ENCODE results near the gene EBI3.
"Not testable (repeated sequence)": the region's sequence is repeated elsewhere in the genome, so short reads cannot be mapped to it uniquely, and the experiment has no call there.

Gene EBI3

GRCh38 chr19:4228765-4229178, 551 bp upstream of the EBI3 start:
- Histone ChIP-seq H3K4me3 (ENCODE audit: control insufficient read depth in 1 of 7, extremely low read depth in 1 of 7, insufficient read depth in 4 of 7, low read depth in 2 of 7, low read length in 6 of 7) (peak overlapping the region in 1 of 7 experiments; percentile 11), H3K9me3 (ENCODE audit: control extremely low read depth in 1 of 5, control insufficient read depth in 4 of 5, insufficient read depth in 2 of 5, low read depth in 1 of 5, low read length in 4 of 5) (no peaks in the 10 kb centered on the region), H3K27ac (ENCODE audit: insufficient read depth in 1 of 2, low read depth in 1 of 2, low read length in 2 of 2, poor library complexity in 1 of 2, severe bottlenecking in 2 of 2) (no peak overlapping the region), H3K36me3 (ENCODE audit: control insufficient read depth in 4 of 4, insufficient read depth in 4 of 4, low read length in 3 of 4) (no peaks in the 10 kb centered on the region), H3K4me1 (ENCODE audit: control extremely low read depth in 1 of 4, control insufficient read depth in 4 of 4, insufficient read depth in 4 of 4, low read length in 3 of 4) (peaks cover 0 to 10% (median 9%) of the 10 kb centered on the region in 4 experiments), H3K27me3 (replicated peaks in 2 of 5; ENCODE audit: control insufficient read depth in 4 of 5, insufficient read depth in 5 of 5, low read length in 4 of 5) (peaks cover 0 to 20% (median 3%) of the 10 kb centered on the region in 5 experiments)
- 91% methylated on average over 2 of the region's 2 CpGs for WGBS (ENCODE audit: insufficient coverage)
- no peak for DNase-seq
- ChIA-PET POLR2A (no interaction called here), CTCF (no interaction called here)

DNA sequence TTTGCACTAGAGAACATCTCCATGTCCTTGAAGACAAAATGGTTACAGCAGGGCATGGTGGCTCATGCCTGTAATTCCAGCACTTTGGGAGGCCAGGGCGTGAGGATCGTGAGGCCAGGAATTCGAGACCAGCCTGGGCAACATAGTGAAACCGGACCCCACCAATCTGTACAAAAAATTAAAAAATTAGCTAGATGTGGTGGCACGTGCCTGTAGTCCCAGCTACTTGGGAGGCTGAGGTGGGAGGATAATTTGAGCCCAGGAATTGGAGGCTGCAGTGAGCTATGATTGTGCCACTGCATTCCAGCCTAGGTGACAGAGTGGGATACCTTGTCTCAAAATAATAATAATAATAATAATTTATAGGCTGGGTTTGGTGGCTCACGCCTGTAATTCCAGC, 914 bp downstream of the EBI3 start:
- H3K9me3 ChIP-seq (ENCODE audit: control extremely low read depth in 1 of 5, control insufficient read depth in 4 of 5, insufficient read depth in 2 of 5, low read depth in 1 of 5, low read length in 4 of 5); DNase-seq; H3K36me3 ChIP-seq (ENCODE audit: control insufficient read depth in 4 of 4, insufficient read depth in 4 of 4, low read length in 3 of 4); POLR2A ChIA-PET; H3K4me3 ChIP-seq (ENCODE audit: control insufficient read depth in 1 of 7, extremely low read depth in 1 of 7, insufficient read depth in 4 of 7, low read depth in 2 of 7, low read length in 6 of 7); H3K27ac ChIP-seq (ENCODE audit: insufficient read depth in 1 of 2, low read depth in 1 of 2, low read length in 2 of 2, poor library complexity in 1 of 2, severe bottlenecking in 2 of 2): not testable (repeated sequence)
- peaks cover 0 to 20% (median 2%) of the 10 kb centered on the region in 5 experiments for H3K27me3 ChIP-seq (replicated peaks in 2 of 5; ENCODE audit: control insufficient read depth in 4 of 5, insufficient read depth in 5 of 5, low read length in 4 of 5)
- peaks cover 0 to 10% (median 9%) of the 10 kb centered on the region in 4 experiments for H3K4me1 ChIP-seq (ENCODE audit: control extremely low read depth in 1 of 4, control insufficient read depth in 4 of 4, insufficient read depth in 4 of 4, low read length in 3 of 4)
- WGBS (ENCODE audit: insufficient coverage): 95% methylated on average over 5 of the region's 6 CpGs
- CTCF ChIA-PET: interaction anchor here (1.0 kb wide), 1 partner anchor 22 kb away, joined by 3 read pairs; no protein-coding TSS in a partner anchor

- ChIA-PET CTCF (interaction anchor here (1.3 to 3.4 kb wide), 3 partner anchors 12 to 30 kb away, joined by 3 to 13 read pairs (median 9); partner anchors contain the start of gene YJU2), POLR2A (interaction anchor here (0.6 kb wide), 1 partner anchor 10 kb away, joined by 3 read pairs; no protein-coding TSS in a partner anchor)
- H3K36me3 ChIP-seq (ENCODE audit: control insufficient read depth in 4 of 4, insufficient read depth in 4 of 4, low read length in 3 of 4); H3K9me3 ChIP-seq (ENCODE audit: control extremely low read depth in 1 of 5, control insufficient read depth in 4 of 5, insufficient read depth in 2 of 5, low read depth in 1 of 5, low read length in 4 of 5); H3K4me3 ChIP-seq (ENCODE audit: control insufficient read depth in 1 of 7, extremely low read depth in 1 of 7, insufficient read depth in 4 of 7, low read depth in 2 of 7, low read length in 6 of 7); H3K27ac ChIP-seq (ENCODE audit: insufficient read depth in 1 of 2, low read depth in 1 of 2, low read length in 2 of 2, poor library complexity in 1 of 2, severe bottlenecking in 2 of 2); DNase-seq: not testable (repeated sequence)
- Histone ChIP-seq H3K4me1 (ENCODE audit: control extremely low read depth in 1 of 4, control insufficient read depth in 4 of 4, insufficient read depth in 4 of 4, low read length in 3 of 4) (peaks cover 0 to 10% (median 9%) of the 10 kb centered on the region in 4 experiments), H3K27me3 (replicated peaks in 2 of 5; ENCODE audit: control insufficient read depth in 4 of 5, insufficient read depth in 5 of 5, low read length in 4 of 5) (peaks cover 0 to 20% (median 2%) of the 10 kb centered on the region in 5 experiments)
- 90% methylated on average over 4 of the region's 6 CpGs for WGBS (ENCODE audit: insufficient coverage)
Measured at GRCh38 chr19:4231521-4231920, 2.2 kb downstream of the EBI3 start.

GRCh38 chr19:4232139-4232538, 2.8 kb downstream of the EBI3 start:
- peaks cover 0 to 20% (median 2%) of the 10 kb centered on the region in 5 experiments for H3K27me3 ChIP-seq (replicated peaks in 2 of 5; ENCODE audit: control insufficient read depth in 4 of 5, insufficient read depth in 5 of 5, low read length in 4 of 5)
- H3K36me3 ChIP-seq (ENCODE audit: control insufficient read depth in 4 of 4, insufficient read depth in 4 of 4, low read length in 3 of 4); H3K4me3 ChIP-seq (ENCODE audit: control insufficient read depth in 1 of 7, extremely low read depth in 1 of 7, insufficient read depth in 4 of 7, low read depth in 2 of 7, low read length in 6 of 7); H3K9me3 ChIP-seq (ENCODE audit: control extremely low read depth in 1 of 5, control insufficient read depth in 4 of 5, insufficient read depth in 2 of 5, low read depth in 1 of 5, low read length in 4 of 5); DNase-seq; H3K27ac ChIP-seq (ENCODE audit: insufficient read depth in 1 of 2, low read depth in 1 of 2, low read length in 2 of 2, poor library complexity in 1 of 2, severe bottlenecking in 2 of 2): not testable (repeated sequence)
- POLR2A ChIA-PET: interaction anchor here (0.6 kb wide), 1 partner anchor 10 kb away, joined by 3 read pairs; no protein-coding TSS in a partner anchor
- H3K4me1 ChIP-seq (ENCODE audit: control extremely low read depth in 1 of 4, control insufficient read depth in 4 of 4, insufficient read depth in 4 of 4, low read length in 3 of 4): peaks cover 0 to 10% (median 9%) of the 10 kb centered on the region in 4 experiments
- 93% methylated on average over 2 of the region's 5 CpGs for WGBS (ENCODE audit: insufficient coverage)
- CTCF ChIA-PET: interaction anchor here (1.0 to 3.4 kb wide), 5 partner anchors 12 to 98 kb away, joined by 3 to 13 read pairs (median 5); partner anchors contain the start of gene YJU2

DNA sequence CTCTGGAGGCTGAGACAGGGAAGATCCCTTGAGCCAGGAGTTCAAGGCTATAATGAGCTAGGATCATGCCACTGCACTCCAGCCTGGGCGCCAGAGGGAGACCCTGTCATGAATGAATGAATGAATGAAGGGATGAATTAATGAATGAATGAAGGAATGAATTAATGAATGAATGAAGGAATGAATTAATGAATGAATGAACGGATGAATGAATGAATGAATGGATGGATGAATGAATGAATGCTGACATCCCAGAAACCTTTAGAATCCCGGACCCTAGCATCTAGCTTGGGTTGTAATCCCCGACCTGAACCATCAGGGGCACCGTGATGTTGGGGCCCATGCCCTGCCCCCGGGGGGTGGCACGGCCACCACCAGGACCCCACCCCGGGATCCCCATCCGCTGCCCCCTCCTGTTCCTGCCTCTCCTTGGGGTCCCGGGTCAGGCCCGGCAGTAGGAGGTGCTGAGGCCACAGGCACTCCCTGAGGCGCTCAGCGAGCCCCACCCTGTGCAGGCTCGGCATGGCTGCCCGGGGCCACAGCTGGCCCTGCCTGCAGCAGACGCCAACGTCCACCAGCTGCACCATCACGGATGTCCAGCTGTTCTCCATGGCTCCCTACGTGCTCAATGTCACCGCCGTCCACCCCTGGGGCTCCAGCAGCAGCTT, 3.4 kb downstream of the EBI3 start:
- Histone ChIP-seq H3K9me3 (ENCODE audit: control extremely low read depth in 1 of 5, control insufficient read depth in 4 of 5, insufficient read depth in 2 of 5, low read depth in 1 of 5, low read length in 4 of 5) (no peaks in the 10 kb centered on the region), H3K27ac (ENCODE audit: insufficient read depth in 1 of 2, low read depth in 1 of 2, low read length in 2 of 2, poor library complexity in 1 of 2, severe bottlenecking in 2 of 2) (no peak overlapping the region), H3K36me3 (ENCODE audit: control insufficient read depth in 4 of 4, insufficient read depth in 4 of 4, low read length in 3 of 4) (no peaks in the 10 kb centered on the region), H3K27me3 (replicated peaks in 2 of 5; ENCODE audit: control insufficient read depth in 4 of 5, insufficient read depth in 5 of 5, low read length in 4 of 5) (peaks cover 0 to 18% (median 2%) of the 10 kb centered on the region in 5 experiments), H3K4me3 (ENCODE audit: control insufficient read depth in 1 of 7, extremely low read depth in 1 of 7, insufficient read depth in 4 of 7, low read depth in 2 of 7, low read length in 6 of 7) (no peak overlapping the region), H3K4me1 (ENCODE audit: control extremely low read depth in 1 of 4, control insufficient read depth in 4 of 4, insufficient read depth in 4 of 4, low read length in 3 of 4) (peaks cover 0 to 10% (median 9%) of the 10 kb centered on the region in 4 experiments)
- DNase-seq: no peak
- 59% methylated on average over 19 of the region's 21 CpGs for WGBS (ENCODE audit: insufficient coverage)
- POLR2A ChIA-PET: no interaction called here
- CTCF ChIA-PET: interaction anchor here (0.7 to 3.4 kb wide), 6 partner anchors 9 to 98 kb away, joined by 3 to 13 read pairs (median 4); partner anchors contain the start of gene YJU2

DNA sequence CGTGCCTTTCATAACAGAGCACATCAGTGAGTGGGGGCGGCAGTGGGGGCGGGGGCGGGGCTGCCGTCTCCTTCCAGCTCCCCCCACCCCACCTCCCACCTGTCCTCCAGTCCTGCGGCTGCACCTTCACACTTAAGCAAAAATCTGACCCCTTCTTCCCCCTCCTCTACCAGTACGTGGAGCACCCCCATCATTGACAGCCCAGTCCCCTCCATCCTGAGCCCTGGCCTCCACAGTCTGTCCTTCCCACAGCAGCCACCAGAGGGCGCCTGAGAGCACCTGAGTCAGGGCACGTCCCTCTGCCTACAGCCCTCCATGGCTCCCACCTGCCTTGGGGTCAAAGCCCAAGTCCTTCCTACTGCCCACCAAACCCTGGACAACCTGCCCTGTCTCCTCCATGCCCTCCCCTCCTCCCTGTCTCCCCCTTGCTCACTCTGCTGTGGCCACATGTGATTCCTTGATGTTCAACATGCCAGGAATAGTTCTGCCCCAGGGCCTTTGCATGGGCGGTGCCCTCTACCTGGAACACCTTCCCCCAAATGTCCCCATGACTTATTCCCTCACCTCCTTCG, 4.0 kb downstream of the EBI3 start:
- ChIA-PET CTCF (interaction anchor here (0.7 to 3.4 kb wide), 7 partner anchors 8 to 941 kb away, joined by 3 to 13 read pairs (median 5); no protein-coding TSS in a partner anchor), POLR2A (no interaction called here)
- H3K4me1 ChIP-seq (ENCODE audit: control extremely low read depth in 1 of 4, control insufficient read depth in 4 of 4, insufficient read depth in 4 of 4, low read length in 3 of 4): peaks cover 0 to 10% (median 9%) of the 10 kb centered on the region in 4 experiments
- H3K36me3 ChIP-seq (ENCODE audit: control insufficient read depth in 4 of 4, insufficient read depth in 4 of 4, low read length in 3 of 4): no peaks in the 10 kb centered on the region
- H3K4me3 ChIP-seq (ENCODE audit: control insufficient read depth in 1 of 7, extremely low read depth in 1 of 7, insufficient read depth in 4 of 7, low read depth in 2 of 7, low read length in 6 of 7): no peak overlapping the region
- peak; percentile 49 to 63 (median 50) for DNase-seq
- WGBS (ENCODE audit: insufficient coverage): 25% methylated on average over 9 of the region's 11 CpGs
- H3K9me3 ChIP-seq (ENCODE audit: control extremely low read depth in 1 of 5, control insufficient read depth in 4 of 5, insufficient read depth in 2 of 5, low read depth in 1 of 5, low read length in 4 of 5): no peaks in the 10 kb centered on the region
- no peak overlapping the region for H3K27ac ChIP-seq (ENCODE audit: insufficient read depth in 1 of 2, low read depth in 1 of 2, low read length in 2 of 2, poor library complexity in 1 of 2, severe bottlenecking in 2 of 2)
- peaks cover 0 to 12% (median 2%) of the 10 kb centered on the region in 5 experiments for H3K27me3 ChIP-seq (replicated peaks in 2 of 5; ENCODE audit: control insufficient read depth in 4 of 5, insufficient read depth in 5 of 5, low read length in 4 of 5)

Measured in common myeloid progenitor, CD34-positive (primary cell).